H1 (cell line): ENCODE measurements around the gene RALGDS. TPM values are rescaled to one million over a fixed set of nuclear protein-coding genes. Genes with fewer than 3 reads are reported as not detected.

Source experiments
- ATF3 ChIP-seq: IDR thresholded peaks from 2 replicates; pipeline ENCODE4 v1.6.1; 2011; ENCODE audit warnings: low read depth, mild to moderate bottlenecking, low read length; ENCODE audit not compliant: insufficient read depth
- BCL11A ChIP-seq, 2 experiments: IDR thresholded peaks; one replicate each; pipeline ENCODE4 v1.6.1; 2011; ENCODE audit warnings: low read depth in 2 of 2, low read length in 2 of 2, mild to moderate bottlenecking in 2 of 2
- CREB1 ChIP-seq: IDR thresholded peaks from 2 replicates; pipeline ENCODE4 v1.6.1; 2012; ENCODE audit warnings: inconsistent platforms
- EGR1 ChIP-seq: IDR thresholded peaks from 2 replicates; pipeline ENCODE4 v1.6.1; 2011; ENCODE audit warnings: low read depth, low read length, borderline replicate concordance
- FOSL1 ChIP-seq: IDR thresholded peaks from 2 replicates; pipeline ENCODE4 v1.6.1; 2011; ENCODE audit warnings: mild to moderate bottlenecking, low read depth, low read length, moderate library complexity; ENCODE audit not compliant: insufficient read depth
- HDAC6 ChIP-seq: IDR thresholded peaks from one replicate; pipeline ENCODE4 v1.7.1; 2012; ENCODE audit warnings: low read depth, mild to moderate bottlenecking, inconsistent platforms, low read length, moderate library complexity
- MAX ChIP-seq: IDR thresholded peaks from 2 replicates; pipeline ENCODE4 v1.6.1; 2012; ENCODE audit warnings: inconsistent platforms
- POLR2A ChIP-seq, 2 experiments: IDR thresholded peaks; 1 replicate in 1 of 2; 2 replicates in 1 of 2; pipeline ENCODE4 v1.6.1; 2011; ENCODE audit warnings: low read depth in 2 of 2, low read length in 2 of 2, mild to moderate bottlenecking in 2 of 2; ENCODE audit errors: control extremely low read depth in 1 of 2
- RNF2 ChIP-seq: fragments of 200-900, 300-1000 bp; sonication (generic); IDR thresholded peaks from 2 replicates; pipeline ENCODE4 v1.7.1; 2016; ENCODE audit warnings: borderline replicate concordance, low read depth, mild to moderate bottlenecking, antibody characterized with exemption, low read length; ENCODE audit not compliant: poor library complexity, severe bottlenecking; ENCODE audit errors: missing control alignments
- SIX5 ChIP-seq: IDR thresholded peaks from 2 replicates; pipeline ENCODE4 v1.6.1; 2011; ENCODE audit warnings: mild to moderate bottlenecking, low read depth, low read length
- TBP ChIP-seq: IDR thresholded peaks from 2 replicates; pipeline ENCODE4 v1.6.1; 2011; ENCODE audit warnings: low read depth, low read length, improper control_type of control experiment
- polyA plus RNA-seq, 7 experiments: library from polyadenylated mRNA; depleted of rRNA in 3 of 7; stranded (reverse) in 5 of 7; unstranded in 2 of 7; fragments of >200 nt in 5 of 7; fragments of 200-250 nt in 2 of 7; gene quantifications; 1 replicate in 5 of 7; 2 replicates in 1 of 7; 4 replicates in 1 of 7; pipeline versions ENCODE4 v1.2.1 to v1.2.3, GENCODE V29; 2011 to 2013; ENCODE audit warnings: missing spikeins in 2 of 7, mixed read lengths in 2 of 7
- total RNA-seq: library from RNA; stranded (reverse); fragmentation: NEBNext Ultra II Directional; extraction: Animal tissue kit (Norgen Biotek cat#: 25700); gene quantifications from 2 replicates; pipeline ENCODE4 v1.2.1, GENCODE V29; 2021
- TF ChIP-seq, protein P1 (sequence below): fragments of 300-600 bp; sonication (generic); IDR thresholded peaks from 2 replicates; pipeline ENCODE4 v1.7.1; 2012; ENCODE audit warnings: low read length, moderate library complexity, mild to moderate bottlenecking, inconsistent platforms; ENCODE audit not compliant: insufficient replicate concordance

The RALGDS gene
- total and polyA plus RNA-seq, 2 of the 8 experiments (the other 6 are each of a cell fraction or from before 2014, with no cell fraction given) = 14.5 to 25.5 TPM

GRCh38 chr9:133132174-133132573 is 11.1 kb upstream of the RALGDS start (continued):
- TF ChIP-seq, protein P1, sequence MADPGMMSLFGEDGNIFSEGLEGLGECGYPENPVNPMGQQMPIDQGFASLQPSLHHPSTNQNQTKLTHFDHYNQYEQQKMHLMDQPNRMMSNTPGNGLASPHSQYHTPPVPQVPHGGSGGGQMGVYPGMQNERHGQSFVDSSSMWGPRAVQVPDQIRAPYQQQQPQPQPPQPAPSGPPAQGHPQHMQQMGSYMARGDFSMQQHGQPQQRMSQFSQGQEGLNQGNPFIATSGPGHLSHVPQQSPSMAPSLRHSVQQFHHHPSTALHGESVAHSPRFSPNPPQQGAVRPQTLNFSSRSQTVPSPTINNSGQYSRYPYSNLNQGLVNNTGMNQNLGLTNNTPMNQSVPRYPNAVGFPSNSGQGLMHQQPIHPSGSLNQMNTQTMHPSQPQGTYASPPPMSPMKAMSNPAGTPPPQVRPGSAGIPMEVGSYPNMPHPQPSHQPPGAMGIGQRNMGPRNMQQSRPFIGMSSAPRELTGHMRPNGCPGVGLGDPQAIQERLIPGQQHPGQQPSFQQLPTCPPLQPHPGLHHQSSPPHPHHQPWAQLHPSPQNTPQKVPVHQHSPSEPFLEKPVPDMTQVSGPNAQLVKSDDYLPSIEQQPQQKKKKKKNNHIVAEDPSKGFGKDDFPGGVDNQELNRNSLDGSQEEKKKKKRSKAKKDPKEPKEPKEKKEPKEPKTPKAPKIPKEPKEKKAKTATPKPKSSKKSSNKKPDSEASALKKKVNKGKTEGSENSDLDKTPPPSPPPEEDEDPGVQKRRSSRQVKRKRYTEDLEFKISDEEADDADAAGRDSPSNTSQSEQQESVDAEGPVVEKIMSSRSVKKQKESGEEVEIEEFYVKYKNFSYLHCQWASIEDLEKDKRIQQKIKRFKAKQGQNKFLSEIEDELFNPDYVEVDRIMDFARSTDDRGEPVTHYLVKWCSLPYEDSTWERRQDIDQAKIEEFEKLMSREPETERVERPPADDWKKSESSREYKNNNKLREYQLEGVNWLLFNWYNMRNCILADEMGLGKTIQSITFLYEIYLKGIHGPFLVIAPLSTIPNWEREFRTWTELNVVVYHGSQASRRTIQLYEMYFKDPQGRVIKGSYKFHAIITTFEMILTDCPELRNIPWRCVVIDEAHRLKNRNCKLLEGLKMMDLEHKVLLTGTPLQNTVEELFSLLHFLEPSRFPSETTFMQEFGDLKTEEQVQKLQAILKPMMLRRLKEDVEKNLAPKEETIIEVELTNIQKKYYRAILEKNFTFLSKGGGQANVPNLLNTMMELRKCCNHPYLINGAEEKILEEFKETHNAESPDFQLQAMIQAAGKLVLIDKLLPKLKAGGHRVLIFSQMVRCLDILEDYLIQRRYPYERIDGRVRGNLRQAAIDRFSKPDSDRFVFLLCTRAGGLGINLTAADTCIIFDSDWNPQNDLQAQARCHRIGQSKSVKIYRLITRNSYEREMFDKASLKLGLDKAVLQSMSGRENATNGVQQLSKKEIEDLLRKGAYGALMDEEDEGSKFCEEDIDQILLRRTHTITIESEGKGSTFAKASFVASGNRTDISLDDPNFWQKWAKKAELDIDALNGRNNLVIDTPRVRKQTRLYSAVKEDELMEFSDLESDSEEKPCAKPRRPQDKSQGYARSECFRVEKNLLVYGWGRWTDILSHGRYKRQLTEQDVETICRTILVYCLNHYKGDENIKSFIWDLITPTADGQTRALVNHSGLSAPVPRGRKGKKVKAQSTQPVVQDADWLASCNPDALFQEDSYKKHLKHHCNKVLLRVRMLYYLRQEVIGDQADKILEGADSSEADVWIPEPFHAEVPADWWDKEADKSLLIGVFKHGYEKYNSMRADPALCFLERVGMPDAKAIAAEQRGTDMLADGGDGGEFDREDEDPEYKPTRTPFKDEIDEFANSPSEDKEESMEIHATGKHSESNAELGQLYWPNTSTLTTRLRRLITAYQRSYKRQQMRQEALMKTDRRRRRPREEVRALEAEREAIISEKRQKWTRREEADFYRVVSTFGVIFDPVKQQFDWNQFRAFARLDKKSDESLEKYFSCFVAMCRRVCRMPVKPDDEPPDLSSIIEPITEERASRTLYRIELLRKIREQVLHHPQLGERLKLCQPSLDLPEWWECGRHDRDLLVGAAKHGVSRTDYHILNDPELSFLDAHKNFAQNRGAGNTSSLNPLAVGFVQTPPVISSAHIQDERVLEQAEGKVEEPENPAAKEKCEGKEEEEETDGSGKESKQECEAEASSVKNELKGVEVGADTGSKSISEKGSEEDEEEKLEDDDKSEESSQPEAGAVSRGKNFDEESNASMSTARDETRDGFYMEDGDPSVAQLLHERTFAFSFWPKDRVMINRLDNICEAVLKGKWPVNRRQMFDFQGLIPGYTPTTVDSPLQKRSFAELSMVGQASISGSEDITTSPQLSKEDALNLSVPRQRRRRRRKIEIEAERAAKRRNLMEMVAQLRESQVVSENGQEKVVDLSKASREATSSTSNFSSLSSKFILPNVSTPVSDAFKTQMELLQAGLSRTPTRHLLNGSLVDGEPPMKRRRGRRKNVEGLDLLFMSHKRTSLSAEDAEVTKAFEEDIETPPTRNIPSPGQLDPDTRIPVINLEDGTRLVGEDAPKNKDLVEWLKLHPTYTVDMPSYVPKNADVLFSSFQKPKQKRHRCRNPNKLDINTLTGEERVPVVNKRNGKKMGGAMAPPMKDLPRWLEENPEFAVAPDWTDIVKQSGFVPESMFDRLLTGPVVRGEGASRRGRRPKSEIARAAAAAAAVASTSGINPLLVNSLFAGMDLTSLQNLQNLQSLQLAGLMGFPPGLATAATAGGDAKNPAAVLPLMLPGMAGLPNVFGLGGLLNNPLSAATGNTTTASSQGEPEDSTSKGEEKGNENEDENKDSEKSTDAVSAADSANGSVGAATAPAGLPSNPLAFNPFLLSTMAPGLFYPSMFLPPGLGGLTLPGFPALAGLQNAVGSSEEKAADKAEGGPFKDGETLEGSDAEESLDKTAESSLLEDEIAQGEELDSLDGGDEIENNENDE = no peak
- TF ChIP-seq POLR2A (IDR thresholded peaks at IDR 0.05; ENCODE audit: control extremely low read depth in 1 of 2, low read depth in 2 of 2, low read length in 2 of 2) = no peak
- TF ChIP-seq SIX5 = no peak
- TF ChIP-seq FOSL1 = no peak
- TF ChIP-seq HDAC6 = no peak
- TF ChIP-seq MAX = no peak
- TF ChIP-seq CREB1 = no peak
- no peak for TF ChIP-seq TBP
- no peak for TF ChIP-seq EGR1
- TF ChIP-seq ATF3 = no peak
- TF ChIP-seq RNF2 = no peak
- no peak for TF ChIP-seq BCL11A (IDR thresholded peaks at IDR 0.05; ENCODE audit: low read depth in 2 of 2, low read length in 2 of 2)
